ENCODE data around the gene OR51Q1.
A peak's percentile ranks its signal among the peaks of the same experiment; 100 is the strongest.

Gene OR51Q1, protein sequence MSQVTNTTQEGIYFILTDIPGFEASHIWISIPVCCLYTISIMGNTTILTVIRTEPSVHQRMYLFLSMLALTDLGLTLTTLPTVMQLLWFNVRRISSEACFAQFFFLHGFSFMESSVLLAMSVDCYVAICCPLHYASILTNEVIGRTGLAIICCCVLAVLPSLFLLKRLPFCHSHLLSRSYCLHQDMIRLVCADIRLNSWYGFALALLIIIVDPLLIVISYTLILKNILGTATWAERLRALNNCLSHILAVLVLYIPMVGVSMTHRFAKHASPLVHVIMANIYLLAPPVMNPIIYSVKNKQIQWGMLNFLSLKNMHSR

DNA sequence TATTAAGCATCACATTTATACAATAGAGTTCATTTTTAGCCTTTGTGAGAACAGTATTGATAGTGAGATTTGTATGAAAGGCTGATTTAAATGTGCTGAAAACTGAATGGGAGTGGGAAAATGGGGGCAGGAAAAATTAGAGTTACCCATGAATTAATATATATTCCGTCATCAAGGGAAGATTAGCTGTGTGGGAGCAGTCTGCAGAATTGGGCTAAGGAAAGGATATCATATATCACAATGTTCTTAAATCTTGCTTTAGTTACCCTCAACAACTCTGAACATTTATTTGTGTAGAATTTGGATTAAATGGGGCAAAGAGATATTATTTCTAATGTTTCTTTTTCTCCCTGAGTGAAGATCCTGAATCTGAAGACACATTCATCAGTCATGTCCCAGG is at the start of gene OR51Q1:
TSS of gene OR51Q1 (plus strand) at position 301 of the 400 bp plus-strand sequence. CDS start at position 391, 90 bp downstream.
- DNase-seq (ENCODE audit: insufficient read length, low spot score) (no peak), FAIRE-seq (peak; percentile 38)
- TF ChIP-seq POLR2A (IDR thresholded peaks at IDR 0.05; ENCODE audit: low read depth, low read length) = no peak

DNA sequence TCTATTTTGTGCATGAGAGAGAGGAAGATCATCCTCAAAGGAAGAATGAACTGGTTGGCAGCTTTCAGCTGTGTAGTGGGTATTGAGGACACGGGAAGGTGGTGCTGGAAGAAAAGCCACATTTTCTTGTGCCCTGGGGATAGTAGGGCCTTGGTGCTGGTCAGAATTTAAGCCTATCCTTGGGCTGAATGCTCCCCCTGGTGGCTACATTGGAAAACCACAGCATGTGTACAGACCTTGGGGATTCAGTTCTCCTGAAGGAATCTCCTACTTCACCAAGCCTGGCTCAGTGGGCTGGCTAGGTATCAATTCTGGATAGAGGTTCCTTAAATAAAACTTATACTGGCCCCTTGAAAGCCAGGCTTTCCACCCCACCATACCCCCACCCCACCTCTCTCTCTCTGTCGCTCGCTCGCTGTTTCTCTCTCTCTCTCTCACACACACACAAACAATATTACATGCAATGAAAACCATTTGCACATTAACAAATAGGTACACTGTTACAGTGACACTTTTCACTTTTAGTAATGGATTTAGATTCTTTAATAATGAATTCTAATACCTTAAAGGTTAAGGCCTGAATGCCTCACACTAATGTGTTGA is 41.1 kb upstream of the OR51Q1 start:
- peak; percentile 98 for FAIRE-seq
- peak; percentile 35 for DNase-seq (ENCODE audit: insufficient read length, low spot score)
- TF ChIP-seq POLR2A (IDR thresholded peaks at IDR 0.05; ENCODE audit: low read depth, low read length) = no peak

DNA sequence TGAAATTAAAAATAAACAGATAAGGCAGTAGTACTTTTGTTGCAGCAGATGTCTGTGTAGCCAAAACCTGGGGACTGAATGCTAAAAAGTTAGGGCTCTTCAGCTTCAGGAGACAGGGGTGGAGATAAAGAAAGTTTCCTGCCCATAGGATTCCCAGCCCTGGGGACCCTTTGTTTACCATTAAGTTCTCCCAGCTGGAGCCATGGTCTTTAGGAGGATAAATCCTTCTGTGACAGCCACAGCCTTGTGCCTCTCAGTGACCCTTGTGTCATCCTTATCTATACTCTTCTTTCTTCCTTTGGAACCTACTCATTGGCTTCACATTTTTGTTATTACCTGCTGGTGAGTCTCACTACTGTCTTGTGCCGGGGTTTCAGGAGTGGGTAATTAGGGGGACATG is 38.3 kb upstream of the OR51Q1 start, which contains the start of gene OR51M1:
TSS of gene OR51M1 (plus strand) at position 237 of the 400 bp plus-strand sequence. CDS start 5,587 bp downstream, outside the sequence.
- FAIRE-seq (no peak), DNase-seq (ENCODE audit: insufficient read length, low spot score) (no peak)
- no peak for TF ChIP-seq POLR2A (IDR thresholded peaks at IDR 0.05; ENCODE audit: low read depth, low read length)

DNA sequence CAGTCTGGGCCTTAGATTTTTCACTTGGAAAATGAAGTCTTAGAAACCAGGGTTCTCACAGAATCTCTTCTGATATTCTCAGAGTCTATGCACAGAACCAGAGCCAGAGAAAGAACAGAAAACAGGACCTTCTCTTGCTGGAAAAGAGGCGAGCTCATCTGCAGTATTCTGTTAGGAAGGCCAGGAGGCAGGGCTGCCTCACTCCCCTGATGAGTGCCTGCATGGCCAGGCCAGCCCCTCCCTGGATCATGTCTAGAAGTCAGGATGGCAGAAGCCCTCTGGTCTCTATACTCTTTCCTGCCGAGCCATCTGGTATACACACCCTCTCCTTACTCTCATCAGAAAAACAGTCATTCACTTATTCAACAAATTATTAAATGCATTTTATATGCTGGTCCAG is 37.6 kb upstream of the OR51Q1 start:
- FAIRE-seq (no peak), DNase-seq (ENCODE audit: insufficient read length, low spot score) (no peak)
- TF ChIP-seq POLR2A (IDR thresholded peaks at IDR 0.05; ENCODE audit: low read depth, low read length) = no peak

DNA sequence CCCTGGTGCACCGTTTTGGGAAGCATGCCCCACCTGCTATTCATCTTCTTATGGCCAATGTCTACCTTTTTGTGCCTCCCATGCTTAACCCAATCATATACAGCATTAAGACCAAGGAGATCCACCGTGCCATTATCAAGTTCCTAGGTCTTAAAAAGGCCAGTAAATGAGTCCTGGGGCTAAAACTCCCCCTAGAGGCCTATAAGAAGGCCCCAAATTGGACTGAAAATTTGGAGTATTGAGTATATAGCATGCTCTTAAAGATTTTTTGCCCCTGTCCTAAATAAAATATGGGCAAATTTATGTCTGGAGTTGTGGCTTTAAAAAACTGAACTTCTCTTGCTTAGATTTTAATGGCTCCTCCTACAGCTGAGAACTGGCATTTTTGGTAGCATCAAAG is 31.7 kb upstream of the OR51Q1 start:
- FAIRE-seq (no peak), DNase-seq (ENCODE audit: insufficient read length, low spot score) (no peak)
- TF ChIP-seq POLR2A (IDR thresholded peaks at IDR 0.05; ENCODE audit: low read depth, low read length) = no peak

DNA sequence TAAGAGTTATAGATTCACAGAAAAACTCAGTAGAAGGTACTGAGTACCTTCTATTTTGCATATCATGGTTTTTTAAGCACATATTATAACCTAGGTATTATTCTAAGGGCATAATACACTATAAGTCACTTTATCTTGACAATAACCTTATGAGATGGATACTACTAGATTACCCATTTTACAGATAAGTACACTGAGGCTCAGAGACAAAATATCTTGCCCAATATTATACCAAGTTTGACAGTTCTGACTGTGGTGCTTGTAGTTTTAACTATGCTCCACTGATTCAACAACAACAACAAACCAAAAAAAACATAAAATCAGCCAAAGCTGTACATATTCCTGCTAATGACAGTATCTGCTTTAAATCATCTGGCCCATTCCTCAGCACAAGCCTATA is 27.8 kb upstream of the OR51Q1 start:
- DNase-seq (ENCODE audit: insufficient read length, low spot score) (no peak), FAIRE-seq (peak; percentile 74)
- TF ChIP-seq POLR2A (IDR thresholded peaks at IDR 0.05; ENCODE audit: low read depth, low read length) = no peak

DNA sequence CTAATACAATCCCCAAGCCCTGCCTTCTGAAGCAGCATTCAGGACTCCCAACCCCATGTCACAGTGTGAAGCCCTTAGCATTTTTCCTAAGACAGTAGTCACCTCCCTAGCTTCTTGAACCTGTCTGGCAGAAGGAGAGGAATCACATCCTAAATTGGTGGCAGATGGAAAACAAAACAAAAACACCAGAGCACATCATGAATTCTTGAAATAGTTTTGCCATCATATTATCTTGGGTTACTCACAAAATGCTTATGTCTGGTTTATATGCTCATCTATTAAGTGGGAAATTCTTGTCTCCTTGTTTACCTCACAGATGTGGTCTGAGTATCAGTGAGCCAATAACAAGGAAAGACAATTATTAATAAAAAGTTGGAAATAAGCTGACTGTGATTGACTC is 23.0 kb upstream of the OR51Q1 start:
- TF ChIP-seq POLR2A (IDR thresholded peaks at IDR 0.05; ENCODE audit: low read depth, low read length) = no peak
- FAIRE-seq (peak; percentile 58), DNase-seq (ENCODE audit: insufficient read length, low spot score) (no peak)

DNA sequence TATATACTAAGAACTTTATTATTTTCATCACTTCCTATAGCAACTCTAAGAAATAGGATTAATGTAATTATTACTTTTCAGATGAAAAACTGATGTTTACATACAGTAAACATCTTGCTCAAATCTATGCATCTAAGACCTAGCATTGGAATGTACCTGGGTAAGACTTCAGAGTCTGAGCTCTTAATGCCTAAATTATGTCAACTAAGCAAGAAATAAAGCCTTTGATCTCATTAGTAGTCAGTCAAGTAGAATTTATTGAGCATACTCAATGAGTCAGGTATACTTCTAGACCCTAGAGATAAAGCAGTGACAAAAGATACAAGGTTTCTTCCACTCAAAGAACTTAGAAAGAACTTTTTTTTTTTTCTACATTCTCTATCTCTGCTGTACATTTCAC is 16.7 kb upstream of the OR51Q1 start:
- no peak for TF ChIP-seq POLR2A (IDR thresholded peaks at IDR 0.05; ENCODE audit: low read depth, low read length)
- DNase-seq (ENCODE audit: insufficient read length, low spot score) = no peak
- FAIRE-seq = peak; percentile 61

DNA sequence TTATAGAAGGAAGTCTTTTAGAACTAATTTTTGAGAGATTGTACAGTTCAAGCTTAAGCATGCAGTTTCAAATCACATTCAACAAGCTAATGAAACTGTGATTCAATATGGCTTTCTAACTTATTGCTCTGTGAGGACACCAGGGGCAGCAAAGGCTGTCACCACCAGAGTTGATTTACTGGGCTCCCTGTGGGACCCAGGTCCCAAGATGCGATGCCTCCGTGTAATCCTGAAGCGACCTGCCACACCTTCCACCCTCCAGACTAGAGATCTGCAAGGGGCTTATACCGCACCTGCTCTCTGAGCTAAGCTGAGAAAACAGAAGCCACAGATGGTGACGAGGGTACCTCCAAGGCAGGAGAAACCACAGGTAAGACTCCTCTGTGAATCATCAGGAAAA is 918 bp upstream of the OR51Q1 start:
- no peak for TF ChIP-seq POLR2A (IDR thresholded peaks at IDR 0.05; ENCODE audit: low read depth, low read length)
- FAIRE-seq (no peak), DNase-seq (ENCODE audit: insufficient read length, low spot score) (no peak)

DNA sequence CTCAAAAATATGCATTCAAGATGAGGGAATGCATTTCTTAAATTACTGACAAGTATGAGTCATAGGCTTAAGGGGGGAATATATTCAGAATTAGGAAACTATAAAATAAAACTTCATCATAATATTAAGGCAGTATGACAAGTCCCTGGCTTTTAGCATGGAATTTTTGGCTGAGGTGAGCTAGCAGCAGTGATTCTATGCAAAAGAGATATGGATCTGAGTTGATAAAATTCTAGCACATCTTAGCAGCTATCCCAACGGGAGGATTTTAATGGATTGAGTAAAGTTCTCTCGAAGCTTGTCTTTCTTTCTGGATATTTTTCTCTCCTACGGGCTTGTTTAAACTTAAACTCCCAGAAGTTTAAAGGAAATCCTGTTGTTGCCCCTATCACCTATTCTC is 1.2 kb downstream of the OR51Q1 start:
- TF ChIP-seq POLR2A (IDR thresholded peaks at IDR 0.05; ENCODE audit: low read depth, low read length) = no peak
- FAIRE-seq (no peak), DNase-seq (ENCODE audit: insufficient read length, low spot score) (no peak)

DNA sequence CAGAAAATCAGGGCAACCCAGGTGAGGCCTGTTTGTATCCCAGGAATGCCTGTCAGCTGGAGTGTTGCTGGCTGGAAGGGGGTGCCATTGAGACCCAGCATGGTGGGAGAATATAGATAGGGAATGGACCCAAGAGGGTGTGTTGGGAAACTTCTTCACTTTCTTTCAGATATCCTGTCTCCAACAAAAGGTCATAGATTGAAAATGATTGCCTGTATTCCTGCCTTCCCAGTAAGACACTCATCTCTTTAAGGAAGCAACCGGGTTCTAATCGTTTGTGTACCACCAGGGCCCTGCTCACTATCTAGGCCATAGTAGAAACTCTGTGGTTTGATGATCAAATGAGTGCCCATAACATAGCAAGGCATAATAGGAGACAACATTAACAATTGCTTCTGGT is 19.5 kb downstream of the OR51Q1 start, which contains the start of gene OR51I1:
TSS of gene OR51I1 (minus strand) at position 101 of the 400 bp plus-strand sequence. CDS start at position 101, 0 bp downstream.
- FAIRE-seq (no peak), DNase-seq (ENCODE audit: insufficient read length, low spot score) (no peak)
- no peak for TF ChIP-seq POLR2A (IDR thresholded peaks at IDR 0.05; ENCODE audit: low read depth, low read length)

DNA sequence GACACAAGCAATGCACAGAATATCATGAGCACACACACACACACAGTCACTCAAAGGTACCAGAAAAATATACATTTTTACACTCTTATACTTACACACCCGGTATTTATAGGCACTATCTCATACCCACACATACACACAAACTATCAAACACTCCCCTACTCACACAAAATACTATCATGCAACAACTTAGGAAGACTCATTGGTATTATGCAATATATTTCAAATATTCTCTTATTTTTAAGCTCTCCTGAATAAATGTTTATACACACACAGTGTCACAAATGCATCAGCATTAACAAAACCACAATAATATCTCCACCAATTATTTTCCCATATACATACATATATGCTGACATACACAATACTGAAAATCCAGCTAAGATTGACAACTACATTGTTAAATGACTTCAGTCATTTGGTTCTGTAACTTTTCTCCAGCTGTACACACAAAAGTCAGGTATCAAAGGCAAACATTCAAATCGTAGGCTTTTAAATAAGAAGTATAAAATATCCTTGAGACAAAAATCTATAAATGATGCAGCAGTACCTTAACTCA is 22.0 kb downstream of the OR51Q1 start:
- DNase-seq (ENCODE audit: insufficient read length, low spot score) (no peak), FAIRE-seq (peak; percentile 53)
- no peak for TF ChIP-seq POLR2A (IDR thresholded peaks at IDR 0.05; ENCODE audit: low read depth, low read length)

DNA sequence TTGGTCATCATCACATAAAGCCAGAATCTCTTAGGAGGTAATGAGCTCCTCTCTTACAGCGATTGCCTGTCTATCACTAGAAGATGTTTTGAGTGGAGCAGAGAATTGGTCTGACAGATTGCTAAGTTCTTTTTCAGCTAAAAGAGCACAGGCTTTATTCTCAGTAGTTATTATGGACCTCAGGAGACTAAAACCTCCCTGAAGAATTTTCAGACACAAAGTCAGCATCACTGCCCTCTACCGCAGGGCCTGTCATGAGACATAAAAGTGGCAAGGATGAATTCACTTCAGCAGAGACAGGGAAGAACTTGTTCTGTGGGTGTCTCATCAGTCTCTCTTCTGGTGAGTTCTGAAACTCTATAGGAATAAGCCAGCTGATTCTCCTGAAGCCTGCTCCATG is 27.1 kb downstream of the OR51Q1 start, which contains the start of gene OR51I2:
TSS of gene OR51I2 (plus strand) at position 301 of the 400 bp plus-strand sequence. CDS start 4,166 bp downstream, outside the sequence.
- DNase-seq (ENCODE audit: insufficient read length, low spot score) (no peak), FAIRE-seq (peak; percentile 52)
- TF ChIP-seq POLR2A (IDR thresholded peaks at IDR 0.05; ENCODE audit: low read depth, low read length) = no peak

DNA sequence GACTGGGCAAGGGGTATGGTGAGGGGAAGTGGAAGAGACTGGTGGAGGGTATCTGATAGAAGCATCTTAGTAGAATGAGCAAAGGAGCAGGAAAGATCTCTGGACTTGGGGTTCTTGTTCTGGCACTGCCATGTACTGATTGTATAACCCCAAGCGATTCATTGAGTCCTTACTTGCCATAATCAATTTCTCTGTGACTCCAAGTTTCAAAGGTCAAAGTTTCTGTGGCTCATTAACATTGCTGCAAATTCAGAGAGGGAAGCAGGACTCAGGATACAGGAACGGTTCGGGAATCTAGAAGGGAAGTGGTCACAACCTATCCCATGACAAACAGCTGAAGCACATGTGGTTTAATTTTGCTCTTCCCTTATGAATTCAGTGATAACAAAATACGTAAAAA is 27.5 kb downstream of the OR51Q1 start:
- FAIRE-seq (peak; percentile 78), DNase-seq (ENCODE audit: insufficient read length, low spot score) (no peak)
- TF ChIP-seq POLR2A (IDR thresholded peaks at IDR 0.05; ENCODE audit: low read depth, low read length) = no peak
